COLO829 (cell line): Measurements from ENCODE around the gene AP1G1.
"Not testable (repeated sequence)": the region's sequence is repeated elsewhere in the genome, so short reads cannot be mapped to it uniquely, and the experiment has no call there.

ENCODE experiments used
- DNase-seq: peaks from one replicate; pipeline ENCODE4 v3.0.0; 2012; ENCODE audit warnings: low spot score

The AP1G1 gene

GRCh38 chr16:71807905-71808592 is 585 bp downstream of the AP1G1 start:
- no peak for DNase-seq

GRCh38 chr16:71803305-71803690 is 5.3 kb downstream of the AP1G1 start:
- no peak for DNase-seq

GRCh38 chr16:71796501-71797097 is 12.0 kb downstream of the AP1G1 start:
- no peak for DNase-seq

GRCh38 chr16:71794943-71795342 is 13.7 kb downstream of the AP1G1 start:
- no peak for DNase-seq

- no peak for DNase-seq
Measured at GRCh38 chr16:71794018-71794417, 14.6 kb downstream of the AP1G1 start.

GRCh38 chr16:71792176-71792575 is 16.5 kb downstream of the AP1G1 start:
- no peak for DNase-seq

GRCh38 chr16:71790329-71790728 is 18.3 kb downstream of the AP1G1 start:
- not testable (repeated sequence) for DNase-seq

GRCh38 chr16:71789136-71789535 is 19.5 kb downstream of the AP1G1 start:
- no peak for DNase-seq

- no peak for DNase-seq
Measured at GRCh38 chr16:71788578-71788977, 20.1 kb downstream of the AP1G1 start.

GRCh38 chr16:71785143-71785542 is 23.5 kb downstream of the AP1G1 start:
- DNase-seq: not testable (repeated sequence)

GRCh38 chr16:71784093-71784492 is 24.5 kb downstream of the AP1G1 start:
- no peak for DNase-seq

GRCh38 chr16:71781741-71782140 is 26.9 kb downstream of the AP1G1 start:
- DNase-seq: no peak

- DNase-seq: no peak
Measured at GRCh38 chr16:71780521-71781089, 28.0 kb downstream of the AP1G1 start.

GRCh38 chr16:71778780-71779179 is 29.9 kb downstream of the AP1G1 start:
- DNase-seq: no peak

- no peak for DNase-seq
Measured at GRCh38 chr16:71777329-71777728, 31.3 kb downstream of the AP1G1 start.

- no peak for DNase-seq
Measured at GRCh38 chr16:71775949-71776348, 32.7 kb downstream of the AP1G1 start.

GRCh38 chr16:71771571-71771970 is 37.1 kb downstream of the AP1G1 start:
- no peak for DNase-seq

GRCh38 chr16:71769222-71769621 is 39.4 kb downstream of the AP1G1 start:
- DNase-seq: no peak

GRCh38 chr16:71767060-71767900 is 41.4 kb downstream of the AP1G1 start:
- peak; percentile 22 for DNase-seq

- no peak for DNase-seq
Measured at GRCh38 chr16:71762186-71762585, 46.4 kb downstream of the AP1G1 start.

- DNase-seq: no peak
Measured at GRCh38 chr16:71761097-71761496, 47.5 kb downstream of the AP1G1 start.

GRCh38 chr16:71758293-71758760 is 50.3 kb downstream of the AP1G1 start:
- no peak for DNase-seq

GRCh38 chr16:71754652-71755051 is 54.0 kb downstream of the AP1G1 start:
- no peak for DNase-seq
